LoVo (cell line): ENCODE measurements around the gene JMJD1C.
"Not testable (repeated sequence)": the region's sequence is repeated elsewhere in the genome, so short reads cannot be mapped to it uniquely, and the experiment has no call there.

Source experiments
- DNase-seq: peaks from one replicate; pipeline ENCODE4 v3.0.0-alpha.2; 2016; ENCODE audit warnings: low spot score

Gene JMJD1C

DNA sequence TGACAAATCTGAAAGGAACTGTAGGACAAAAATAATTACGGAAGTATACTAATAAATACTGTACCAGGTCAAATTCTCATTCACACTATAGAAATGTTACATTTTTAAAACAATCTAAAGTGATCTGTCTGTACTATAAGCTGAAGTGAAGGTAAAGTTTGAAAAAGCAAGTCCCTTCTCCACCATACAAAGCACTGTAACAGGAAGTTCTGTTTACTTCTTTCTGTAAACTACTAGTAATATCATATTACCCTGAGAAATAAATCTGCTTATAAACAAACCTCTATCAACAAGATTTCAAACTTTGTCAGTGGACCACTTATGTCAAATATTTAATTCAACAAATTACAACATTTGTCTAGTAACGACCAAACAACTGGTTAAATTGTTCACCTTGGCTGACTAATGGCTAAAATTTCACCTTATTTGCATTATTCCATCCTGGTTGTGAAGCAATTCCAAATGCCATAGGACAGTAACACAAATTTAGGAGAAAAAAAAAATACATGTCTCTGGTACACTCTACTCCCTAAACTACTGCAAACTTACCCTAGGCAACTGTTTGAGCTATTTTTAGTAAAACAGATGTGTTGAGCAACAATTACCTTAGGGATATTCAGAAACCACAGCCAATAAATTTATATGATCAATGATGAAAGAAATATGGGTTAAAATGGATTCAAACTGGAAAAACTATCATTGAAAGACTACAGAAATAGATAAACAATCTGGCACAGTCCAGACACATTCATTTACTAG, 206.7 kb downstream of the JMJD1C start:
- DNase-seq, result no peak

- DNase-seq, result no peak
Observed at GRCh38 chr10:63257778-63258177, 208.0 kb downstream of the JMJD1C start.

DNA sequence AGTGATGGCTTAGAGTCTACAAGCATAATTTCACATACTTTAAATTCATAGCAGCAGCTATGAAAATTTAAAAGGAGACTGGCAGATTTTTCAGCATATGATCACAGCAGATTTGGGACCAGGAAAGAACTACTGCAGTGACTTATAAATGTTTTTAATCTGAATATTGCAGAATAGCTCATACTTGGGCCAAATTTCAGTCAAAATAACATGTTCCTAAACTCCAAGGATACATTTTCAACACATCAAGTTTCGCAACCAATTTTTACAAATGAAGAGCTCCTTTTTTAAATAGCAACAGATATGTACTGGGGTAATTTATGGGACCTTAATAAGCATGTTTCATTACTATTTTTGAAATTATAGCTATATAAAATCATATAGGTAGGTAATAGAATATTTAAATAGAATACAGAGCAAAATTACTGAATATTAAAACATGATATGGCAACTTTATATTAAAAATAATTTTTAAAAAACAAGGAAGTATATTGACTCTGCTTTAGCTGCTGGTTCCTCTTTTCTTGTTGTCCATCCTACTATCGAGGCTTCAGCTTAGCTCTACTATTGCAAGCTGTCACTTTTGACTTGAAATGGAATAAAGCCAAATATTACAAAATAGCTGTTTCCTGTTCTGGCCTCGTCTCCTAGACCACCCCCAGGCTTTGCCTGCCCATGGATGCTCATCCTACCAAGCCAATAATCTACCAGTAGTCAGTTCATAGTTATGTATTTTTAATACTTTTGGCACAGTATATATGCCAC, 209.6 kb downstream of the JMJD1C start:
- DNase-seq, result no peak

DNA sequence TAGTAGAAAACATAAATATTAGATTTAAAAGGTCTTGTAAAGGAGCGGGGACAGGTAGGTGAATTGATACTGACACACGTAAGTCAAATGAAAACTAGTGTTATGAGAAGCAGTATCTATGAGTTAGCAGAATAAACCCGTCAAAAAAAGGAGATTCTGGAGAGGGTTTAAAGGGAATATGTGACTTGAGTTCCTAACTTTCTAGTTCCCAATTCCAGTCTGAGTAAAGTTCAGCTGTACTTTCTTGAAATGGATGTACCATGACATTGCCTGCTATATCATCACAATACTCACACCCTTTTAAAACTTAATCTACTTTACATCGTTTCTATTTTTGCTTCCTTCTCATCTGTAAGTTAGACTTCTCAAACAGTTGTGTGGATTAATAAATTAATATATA, 210.5 kb downstream of the JMJD1C start:
- DNase-seq, result no peak

- DNase-seq, result no peak
Observed at GRCh38 chr10:63253040-63253439, 212.7 kb downstream of the JMJD1C start.

GRCh38 chr10:63252095-63252762, 213.5 kb downstream of the JMJD1C start:
- no peak for DNase-seq

GRCh38 chr10:63250032-63250431, 215.7 kb downstream of the JMJD1C start:
- no peak for DNase-seq

DNA sequence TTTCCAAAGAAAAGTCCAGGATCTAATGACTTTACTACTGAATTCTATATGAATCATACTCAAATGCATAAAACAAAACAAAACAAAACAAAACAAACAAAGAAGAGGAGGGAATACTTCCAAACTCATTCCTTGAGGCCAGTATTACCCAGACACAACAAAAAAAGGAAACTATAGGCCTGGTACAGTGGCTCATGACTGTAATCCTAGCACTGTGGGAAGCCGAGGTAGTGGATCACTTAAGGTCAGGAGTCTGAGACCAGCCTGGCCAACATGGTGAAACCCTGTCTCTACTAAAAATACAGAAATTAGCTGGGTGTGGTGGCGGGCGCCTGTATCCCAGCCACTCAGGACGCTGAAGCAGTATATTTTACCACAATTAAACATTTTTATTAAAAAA, 218.0 kb downstream of the JMJD1C start:
- no peak for DNase-seq

DNA sequence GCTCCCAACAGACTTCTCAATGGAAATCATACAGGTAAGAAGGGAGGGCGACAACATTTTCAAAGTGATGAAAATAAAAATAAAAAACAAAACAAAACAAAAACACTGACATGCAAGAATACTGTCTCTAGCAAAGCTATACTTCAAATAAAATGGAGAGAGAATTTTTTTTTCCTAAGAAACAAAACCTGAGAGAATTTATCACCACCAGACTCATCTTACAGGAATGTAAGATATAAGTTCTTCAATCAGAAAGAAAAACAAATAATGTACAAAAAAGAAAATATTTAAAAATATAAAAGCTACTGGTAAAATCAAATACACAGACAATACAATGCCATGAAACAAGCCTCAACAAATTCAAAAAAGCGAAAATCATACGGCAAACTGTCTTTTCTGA, 219.4 kb downstream of the JMJD1C start:
- no peak for DNase-seq

GRCh38 chr10:63241841-63242281, 223.9 kb downstream of the JMJD1C start:
- no peak for DNase-seq

- no peak for DNase-seq
Observed at GRCh38 chr10:63240807-63241206, 225.0 kb downstream of the JMJD1C start.

GRCh38 chr10:63238501-63238900, 227.3 kb downstream of the JMJD1C start:
- DNase-seq, result no peak

GRCh38 chr10:63237396-63237795, 228.4 kb downstream of the JMJD1C start:
- DNase-seq, result peak; percentile 63

DNA sequence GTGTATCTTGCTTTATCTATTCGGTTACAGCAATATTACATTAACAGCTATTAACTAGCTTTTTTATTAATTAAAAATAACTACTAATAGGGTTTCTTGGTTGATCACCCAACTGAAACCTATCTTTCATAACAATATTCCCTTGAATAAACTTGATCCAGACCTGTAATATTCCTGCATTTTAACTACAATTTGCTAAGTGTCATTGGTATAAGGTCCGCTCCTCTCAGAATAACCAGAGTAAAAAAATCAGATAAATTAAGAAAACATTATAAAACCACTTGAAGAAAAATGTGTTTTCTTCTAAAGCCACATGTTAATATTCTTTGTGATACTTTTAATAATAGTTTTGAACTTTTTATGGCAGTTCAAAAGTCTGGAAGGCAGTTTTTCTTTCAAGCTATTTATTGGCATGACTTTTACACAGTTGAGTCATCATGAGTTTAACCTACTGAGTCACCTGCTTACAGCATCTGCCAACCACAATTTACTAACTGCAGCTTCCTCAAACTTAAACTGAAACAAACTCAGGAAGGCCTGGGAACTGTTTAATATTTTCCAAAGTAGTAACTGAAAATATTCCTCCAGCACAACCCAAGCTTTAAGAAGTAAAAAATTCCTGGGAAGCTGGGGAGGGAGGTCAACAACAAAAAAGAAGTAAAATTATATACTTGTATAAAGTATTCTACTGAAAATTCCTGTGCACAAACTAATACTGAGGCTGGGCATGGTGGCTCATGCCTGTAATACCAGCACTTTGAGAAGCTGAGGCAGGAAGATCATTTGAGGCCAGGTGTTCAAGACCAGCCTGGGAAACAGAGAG, 229.5 kb downstream of the JMJD1C start:
- DNase-seq, result peak; percentile 89

DNA sequence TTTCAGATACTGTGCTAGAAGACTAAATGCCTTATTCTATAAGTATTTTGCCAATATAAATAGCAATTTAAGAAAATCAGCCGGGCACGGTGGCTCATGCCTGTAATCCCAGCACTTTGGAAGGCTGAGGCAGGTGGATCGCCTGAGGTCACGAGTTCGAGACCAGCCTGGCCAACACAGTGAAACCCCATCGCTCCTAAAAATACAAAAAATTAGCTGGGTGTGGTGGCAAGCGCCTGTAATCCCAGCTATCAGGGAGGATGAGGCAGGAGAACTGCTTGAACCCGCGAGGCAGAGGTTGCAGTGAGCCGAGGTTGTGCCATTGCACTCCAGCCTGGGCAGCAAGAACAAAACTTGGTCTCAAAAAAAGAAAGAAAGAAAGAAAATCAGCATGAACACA, 230.6 kb downstream of the JMJD1C start:
- DNase-seq, result not testable (repeated sequence)

- no peak for DNase-seq
Observed at GRCh38 chr10:63229161-63229560, 236.6 kb downstream of the JMJD1C start.

GRCh38 chr10:63228237-63228636, 237.5 kb downstream of the JMJD1C start:
- no peak for DNase-seq

- no peak for DNase-seq
Observed at GRCh38 chr10:63227207-63227895, 238.4 kb downstream of the JMJD1C start.

DNA sequence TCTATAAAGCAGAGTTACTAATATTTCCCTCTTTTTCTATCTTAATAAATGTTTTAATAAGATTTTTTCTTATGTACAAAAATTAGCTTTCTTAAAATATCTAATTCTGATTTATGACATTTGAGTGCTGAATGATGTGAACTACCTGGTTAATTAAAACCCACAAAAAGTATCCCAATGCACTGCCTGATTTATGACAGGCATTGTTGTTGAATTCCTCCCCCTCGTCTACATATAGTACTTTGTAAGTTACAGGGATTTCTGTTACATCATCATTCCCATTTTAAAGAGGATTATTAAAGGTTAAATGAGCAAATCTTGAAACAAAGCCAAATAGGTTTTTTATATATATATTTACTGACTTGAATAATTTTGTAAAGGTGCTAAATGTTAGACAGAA, 241.5 kb downstream of the JMJD1C start:
- DNase-seq, result no peak

- DNase-seq, result no peak
Observed at GRCh38 chr10:63221950-63222349, 243.8 kb downstream of the JMJD1C start.

DNA sequence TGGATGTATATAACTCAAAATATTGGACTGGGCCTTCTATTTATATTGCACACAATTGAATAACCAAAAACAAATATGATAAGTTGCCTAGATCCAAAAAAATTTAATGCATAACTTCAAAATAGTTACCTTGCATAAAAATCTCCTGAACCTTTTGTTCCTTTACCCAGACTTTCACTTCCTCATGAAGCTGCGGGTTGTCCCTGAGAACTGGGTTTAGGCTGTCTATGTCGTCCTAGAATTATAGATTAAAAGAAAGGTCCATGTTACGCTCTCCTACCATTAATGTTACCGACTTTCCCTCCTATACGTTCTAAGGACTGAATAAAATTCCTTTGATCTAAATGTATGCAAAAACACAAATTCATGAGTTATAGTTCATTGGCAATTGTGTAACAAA, 246.0 kb downstream of the JMJD1C start:
- no peak for DNase-seq
